Aorta (tissue), 5 donors: ENCODE data around the gene MYH14. TPM values are rescaled to one million over a fixed set of nuclear protein-coding genes. Genes with fewer than 3 reads are reported as not detected.

Experiments used
- ATAC-seq: fragments of 200-7000 bp; cut with Tn5 transposase; one replicate; pipeline ENCODE4 v1.9.1; 2022; ENCODE audit warnings: moderate library complexity; ENCODE audit not compliant: low FRiP score
- DNase-seq, 2 donors: peaks; one replicate each; pipeline ENCODE4 v3.0.0-alpha.2; 2020
- H3K27ac ChIP-seq, 2 donors: one replicate each; pipeline ENCODE4 v1.5.1; 2013; ENCODE audit warnings: low read length in 2 of 2, mild to moderate bottlenecking in 2 of 2, moderate library complexity in 2 of 2, control low read depth in 1 of 2, inconsistent platforms in 1 of 2, low read depth in 1 of 2
- H3K27me3 ChIP-seq, 2 donors: one replicate each; pipeline ENCODE4 v1.6.1; 2013; ENCODE audit warnings: control low read depth in 1 of 2, low read length in 1 of 2, mild to moderate bottlenecking in 1 of 2, moderate library complexity in 1 of 2; ENCODE audit not compliant: insufficient read depth in 2 of 2, control insufficient read depth in 1 of 2
- H3K36me3 ChIP-seq, 2 donors: one replicate each; pipeline ENCODE4 v1.6.1; 2013; ENCODE audit warnings: control low read depth in 1 of 2, low read length in 1 of 2, mild to moderate bottlenecking in 1 of 2; ENCODE audit not compliant: insufficient read depth in 2 of 2, control insufficient read depth in 1 of 2
- H3K4me1 ChIP-seq, 2 donors: one replicate each; pipeline ENCODE4 v1.6.1; 2013; ENCODE audit warnings: low read length in 2 of 2, control low read depth in 1 of 2, mild to moderate bottlenecking in 1 of 2, moderate library complexity in 1 of 2; ENCODE audit not compliant: insufficient read depth in 2 of 2, control insufficient read depth in 1 of 2
- H3K4me3 ChIP-seq, 2 donors: one replicate each; pipeline ENCODE4 v1.5.1; 2013; ENCODE audit warnings: low read length in 2 of 2, control low read depth in 1 of 2, mild to moderate bottlenecking in 1 of 2
- H3K9me3 ChIP-seq: one replicate; pipeline ENCODE4 v1.6.1; 2013; ENCODE audit warnings: mild to moderate bottlenecking, low read length; ENCODE audit not compliant: control insufficient read depth
- WGBS, 2 donors: extraction: QIAGEN DNeasy Blood & Tissue Kit; methylation state at CpG; one replicate each; pipeline ENCODE4 v1.1.7; 2013; 5-methylcytosine and 5-hydroxymethylcytosine counted together
- intact Hi-C, 2 donors: fragments of 100-400 bp; cut with DNase I; formaldehyde crosslinking; loops; one replicate each; pipeline versions ENCODE4 v1.14.2 to v1.15.0; 2022
- polyA plus RNA-seq, 2 donors: library from polyadenylated mRNA; stranded (reverse); fragments of 200-250 nt; gene quantifications; one replicate each; pipeline ENCODE4 v1.2.3, GENCODE V29; 2013
- total RNA-seq, 2 donors: library from RNA; stranded (reverse); fragmentation: NEBNext Ultra II Directional; extraction: Animal tissue kit (Norgen Biotek cat#: 25700); gene quantifications; one replicate each; pipeline ENCODE4 v1.2.1, GENCODE V29; 2021
- donor health status: healthy with polysubstance abuse.
- donor health status: Bipolar disorder and iron deficiency.
- donor health status: DM: no; HTN: no; CAD: no.
- donor health status: DM: no; HTN: no; CAD: no.
- donor health status: DM: yes; HTN: yes; CAD: no.

The MYH14 gene
- total and polyA plus RNA-seq, 4 donors, result 4.8 to 61.1 (median 8.9) TPM

DNA sequence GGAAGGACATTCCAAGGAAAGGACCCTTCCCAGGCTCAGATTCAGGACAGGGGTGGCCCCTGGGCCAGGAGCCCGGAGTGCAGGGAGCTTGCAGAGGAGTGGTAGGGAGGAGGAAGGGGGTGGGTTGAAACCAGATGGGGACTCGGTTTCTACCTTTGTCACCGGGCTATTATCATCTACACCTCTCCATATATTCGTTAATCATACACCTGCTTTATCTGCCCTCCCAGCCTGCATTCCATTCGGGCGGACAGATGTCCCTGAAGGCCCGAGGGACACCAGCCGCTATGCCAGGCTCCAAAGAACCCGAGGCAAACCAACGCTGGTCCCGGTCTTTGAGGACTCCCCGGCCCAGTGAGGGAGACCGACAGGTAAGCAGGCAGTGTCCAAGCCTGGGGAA, 15.5 kb upstream of the MYH14 start:
- intact Hi-C loops, result no loop called here
- H3K4me1 ChIP-seq, result no peaks in the 10 kb centered on the region
- no peak for DNase-seq
- peaks cover 2% of the 10 kb centered on the region for H3K9me3 ChIP-seq
- ATAC-seq, result no peak
- H3K27ac ChIP-seq, result no peak overlapping the region
- 77 to 82% methylated on average over 13 of the region's 13 CpGs for WGBS, 2 donors
- H3K36me3 ChIP-seq, result no peaks in the 10 kb centered on the region
- no peak overlapping the region for H3K4me3 ChIP-seq
- H3K27me3 ChIP-seq, result no peaks in the 10 kb centered on the region

DNA sequence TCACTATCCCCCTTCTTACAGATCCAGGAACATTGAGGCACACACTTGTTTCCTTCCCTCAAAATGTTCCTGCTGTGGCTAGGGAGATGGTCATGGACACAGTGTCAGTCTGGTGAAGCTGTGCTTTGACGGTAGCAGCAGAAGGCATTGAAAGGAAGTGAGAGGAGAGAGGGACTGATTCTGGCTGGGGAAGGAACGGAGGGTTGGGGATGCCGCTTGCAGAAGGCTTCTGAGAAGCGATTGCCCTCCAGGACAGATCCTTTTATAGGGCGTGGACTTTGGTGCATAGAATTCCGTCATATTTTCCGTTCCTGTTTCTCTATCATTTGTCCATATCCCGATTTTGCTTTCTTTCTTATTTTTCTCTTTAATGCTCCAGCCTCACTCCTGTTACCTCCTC, 14.1 kb upstream of the MYH14 start:
- Histone ChIP-seq H3K27ac (no peak overlapping the region), H3K4me3 (no peak overlapping the region), H3K4me1 (no peaks in the 10 kb centered on the region), H3K27me3 (no peaks in the 10 kb centered on the region), H3K9me3 (peaks cover 2% of the 10 kb centered on the region), H3K36me3 (no peaks in the 10 kb centered on the region)
- intact Hi-C loops, result no loop called here
- 69% methylated on average over 8 of the region's 8 CpGs for WGBS, 2 donors
- no peak for DNase-seq
- no peak for ATAC-seq

DNA sequence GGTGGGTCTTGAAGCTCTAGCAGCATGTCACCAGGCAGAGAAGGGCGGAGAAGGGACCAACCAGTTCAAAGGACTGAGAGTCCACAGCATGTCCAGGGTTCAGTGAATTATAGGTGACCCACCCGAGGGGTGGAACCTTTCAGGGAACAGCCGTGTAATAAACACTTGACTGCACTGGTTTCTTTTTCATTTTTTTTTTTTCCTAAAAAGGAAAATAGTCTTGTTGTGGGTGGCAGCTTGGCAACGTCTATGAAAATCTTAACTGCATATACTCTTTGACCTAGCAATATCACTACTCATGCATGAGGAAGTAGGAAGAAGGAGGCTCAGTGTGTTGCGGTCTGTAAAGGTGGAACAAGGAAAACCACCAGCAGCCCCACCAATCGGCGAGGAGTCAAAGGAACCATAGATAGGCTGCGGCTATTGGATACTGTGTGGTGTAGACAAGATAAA, 13.0 kb upstream of the MYH14 start:
- intact Hi-C loops, result no loop called here
- no peaks in the 10 kb centered on the region for H3K36me3 ChIP-seq
- 68 to 71% methylated on average over 8 of the region's 8 CpGs for WGBS, 2 donors
- ATAC-seq, result no peak
- H3K27me3 ChIP-seq, result no peaks in the 10 kb centered on the region
- DNase-seq, result no peak
- no peak overlapping the region for H3K27ac ChIP-seq
- H3K4me3 ChIP-seq, result no peak overlapping the region
- H3K4me1 ChIP-seq, result no peaks in the 10 kb centered on the region
- H3K9me3 ChIP-seq, result peaks cover 2% of the 10 kb centered on the region

DNA sequence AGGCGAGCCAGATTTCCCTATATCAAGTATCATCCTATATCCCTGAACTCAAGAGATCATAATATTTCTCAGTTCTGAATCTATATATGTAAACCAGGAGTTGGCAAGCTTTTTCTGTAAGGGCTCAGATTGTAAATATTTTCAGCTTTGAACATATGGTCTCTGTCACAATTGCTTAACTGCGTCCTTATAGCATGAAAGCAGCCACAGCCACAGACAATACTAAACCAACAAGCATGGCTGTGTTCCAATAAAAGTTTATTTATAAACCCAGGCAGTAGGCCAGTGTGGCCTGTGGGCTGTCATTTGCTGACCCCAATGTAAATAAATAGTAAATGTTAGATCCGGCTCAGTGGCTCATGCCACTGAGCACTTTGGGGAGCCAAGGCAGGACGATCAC, 12.2 kb upstream of the MYH14 start:
- no peak for DNase-seq
- Histone ChIP-seq H3K4me1 (no peaks in the 10 kb centered on the region), H3K36me3 (no peaks in the 10 kb centered on the region), H3K27me3 (no peaks in the 10 kb centered on the region), H3K9me3 (peaks cover 2% of the 10 kb centered on the region), H3K4me3 (no peak overlapping the region), H3K27ac (no peak overlapping the region)
- WGBS, 2 donors, result 43 to 46% methylated on average over 4 of the region's 4 CpGs
- intact Hi-C loops, result no loop called here
- no peak for ATAC-seq

DNA sequence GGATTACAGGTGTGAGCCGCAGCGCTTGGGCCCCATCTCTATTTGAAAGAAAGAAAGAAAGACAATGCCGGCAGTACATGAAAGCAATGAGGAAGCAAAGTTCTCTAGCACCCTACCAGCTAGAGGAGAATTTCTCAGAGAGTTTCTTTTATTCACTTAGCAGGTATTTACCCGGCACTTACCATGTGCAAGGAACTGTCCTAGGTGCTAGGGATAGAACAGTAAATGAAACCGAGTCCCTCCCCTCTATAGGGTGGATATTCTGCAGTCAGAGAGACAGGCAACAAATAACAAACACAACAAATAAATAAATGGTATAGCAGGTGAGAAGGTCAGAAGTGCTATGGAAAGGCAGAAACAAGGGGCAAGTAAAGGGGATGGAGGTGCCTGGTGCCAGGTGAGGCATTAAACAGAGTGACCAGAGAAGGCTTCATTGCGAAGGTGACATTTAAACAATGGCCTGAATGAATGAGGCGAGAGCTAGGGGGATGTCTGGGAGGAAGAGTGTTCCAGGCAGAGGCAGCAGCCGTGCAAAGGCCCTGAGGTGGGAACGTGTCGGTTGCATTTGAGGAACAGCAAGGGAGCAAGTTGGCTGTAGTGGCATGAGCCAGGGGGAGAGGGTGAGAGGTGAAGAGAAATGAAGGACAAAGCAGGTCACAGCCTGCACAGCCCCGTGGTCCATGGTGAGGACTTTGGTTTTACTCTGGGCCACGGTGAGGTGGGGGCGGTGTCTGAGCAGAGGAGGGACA, 10.8 kb upstream of the MYH14 start:
- ATAC-seq (no peak), DNase-seq (no peak)
- intact Hi-C loops, result no loop called here
- H3K9me3 ChIP-seq, result peaks cover 2% of the 10 kb centered on the region
- WGBS, 2 donors, result 67 to 71% methylated on average over 13 of the region's 13 CpGs
- H3K36me3 ChIP-seq, result no peaks in the 10 kb centered on the region
- H3K27me3 ChIP-seq, result no peaks in the 10 kb centered on the region
- no peak overlapping the region for H3K27ac ChIP-seq
- no peaks in the 10 kb centered on the region for H3K4me1 ChIP-seq
- no peak overlapping the region for H3K4me3 ChIP-seq

DNA sequence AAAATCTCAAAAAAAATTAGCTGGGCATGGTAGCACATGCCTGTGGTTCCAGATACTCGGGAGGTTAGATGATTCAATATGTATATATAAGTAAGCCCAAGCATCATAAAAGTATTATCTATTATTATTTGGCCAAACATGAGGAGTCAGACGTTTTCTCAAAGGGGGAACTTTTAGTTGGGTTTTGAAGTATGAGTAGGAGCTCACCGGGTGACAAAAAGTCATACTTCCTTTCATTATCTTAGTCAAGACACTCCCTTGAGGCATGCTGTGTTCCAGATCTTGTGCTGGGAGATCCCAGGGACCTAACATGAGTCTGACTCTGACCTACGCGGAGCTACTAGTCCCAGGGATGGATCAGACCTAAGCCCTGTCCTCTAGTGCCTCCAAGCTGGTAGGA, 8.2 kb upstream of the MYH14 start:
- peaks cover under 1% of the 10 kb centered on the region for H3K9me3 ChIP-seq
- no peaks in the 10 kb centered on the region for H3K27me3 ChIP-seq
- H3K4me3 ChIP-seq, result no peak overlapping the region
- H3K36me3 ChIP-seq, result no peaks in the 10 kb centered on the region
- 70 to 78% methylated on average over 5 of the region's 5 CpGs for WGBS, 2 donors
- DNase-seq (no peak), ATAC-seq (no peak)
- no peak overlapping the region for H3K27ac ChIP-seq
- intact Hi-C loops, result no loop called here
- no peaks in the 10 kb centered on the region for H3K4me1 ChIP-seq

DNA sequence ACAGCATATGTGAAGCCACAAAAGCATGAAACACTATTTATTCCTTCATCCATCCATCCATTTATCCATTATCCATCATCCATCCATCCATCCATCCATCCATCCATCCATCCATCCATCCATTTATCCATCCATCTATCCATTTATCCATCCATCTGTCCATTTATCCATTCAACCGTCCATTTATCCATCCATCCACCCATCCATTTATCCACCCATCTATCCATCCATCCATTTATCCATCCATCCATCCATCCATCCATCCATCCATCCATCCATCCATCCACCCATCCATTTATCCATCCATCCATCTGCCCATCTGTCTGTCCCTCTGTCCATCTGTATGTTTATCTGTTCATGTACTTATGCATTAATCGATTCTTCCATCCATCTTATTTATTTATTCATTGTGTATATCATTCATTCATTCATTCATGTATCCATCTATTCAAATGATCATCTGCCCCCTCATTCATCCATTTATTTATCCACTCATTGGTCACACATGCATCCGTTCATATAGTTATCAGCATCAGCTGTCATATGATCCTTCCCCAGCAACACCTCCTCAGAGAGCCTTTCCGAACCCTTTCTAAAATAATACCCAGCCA, 7.0 kb upstream of the MYH14 start:
- H3K4me3 ChIP-seq, result no peak overlapping the region
- DNase-seq (no peak), ATAC-seq (no peak)
- intact Hi-C loops, result no loop called here
- H3K27me3 ChIP-seq, result no peaks in the 10 kb centered on the region
- no peaks in the 10 kb centered on the region for H3K4me1 ChIP-seq
- 73 to 78% methylated on average over 4 of the region's 4 CpGs for WGBS, 2 donors
- H3K27ac ChIP-seq, result no peak overlapping the region
- H3K9me3 ChIP-seq, result no peaks in the 10 kb centered on the region
- H3K36me3 ChIP-seq, result no peaks in the 10 kb centered on the region

DNA sequence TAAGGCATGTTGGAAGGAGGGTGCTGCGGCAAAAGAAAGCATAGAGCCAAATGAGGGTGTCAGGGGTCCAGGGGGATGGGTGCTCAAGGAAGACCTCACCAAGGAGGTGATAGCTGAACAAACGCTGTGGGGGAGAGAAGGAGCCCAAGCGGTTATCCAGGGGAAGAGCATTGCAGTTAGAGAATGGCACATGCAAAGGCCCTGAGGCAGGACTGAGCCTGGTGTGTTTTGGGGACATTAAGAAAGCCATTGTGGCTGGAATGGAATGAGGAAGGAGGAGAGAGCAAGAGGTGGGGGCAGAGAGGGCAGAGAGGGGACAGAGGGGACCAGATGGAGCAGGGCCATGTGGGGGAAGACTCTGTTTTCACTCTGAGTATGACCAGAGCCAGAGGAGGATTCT, 6.1 kb upstream of the MYH14 start:
- no peaks in the 10 kb centered on the region for H3K27me3 ChIP-seq

More for the DNA sequence above, 6.1 kb upstream of the MYH14 start:
- Histone ChIP-seq H3K36me3 (no peaks in the 10 kb centered on the region), H3K4me3 (no peak overlapping the region), H3K27ac (no peak overlapping the region), H3K4me1 (no peaks in the 10 kb centered on the region), H3K9me3 (no peaks in the 10 kb centered on the region)
- WGBS, 2 donors, result 71 to 78% methylated on average over 3 of the region's 3 CpGs
- DNase-seq (no peak), ATAC-seq (no peak)
- intact Hi-C loops, result no loop called here
